Naive thymus-derived CD8-positive, alpha-beta T cell (primary cell): Measurements from ENCODE around the gene MAEA. TPM values are rescaled to one million over a fixed set of nuclear protein-coding genes. Genes with fewer than 3 reads are reported as not detected.
A peak's percentile ranks its signal among the peaks of the same experiment; 100 is the strongest.
"Not testable (repeated sequence)": the region's sequence is repeated elsewhere in the genome, so short reads cannot be mapped to it uniquely, and the experiment has no call there.

Experiments used
- ATAC-seq, 2 donors: fragments of 150-1000 bp; cut with Tn5 transposase in 1 of 2; sonication (Bioruptor Pico), chemical (Tn5 transposase) in 1 of 2; 1 replicate in 1 of 2; 2 replicates in 1 of 2; pipeline ENCODE4 v1.10.0; 2021; ENCODE audit warnings: mild to moderate bottlenecking in 2 of 2, moderate library complexity in 2 of 2
- POLR2A ChIA-PET: fragments of 350-600 bp; sonication (Branson Sonifier 250); formaldehyde crosslinking; loops from one replicate; lab custom pipeline; 2021; ENCODE audit warnings: antibody characterized with exemption; lab: Charles Lee
- DNase-seq, 10 donors: peaks; one replicate each; pipeline versions ENCODE4 v3.0.0 to v3.0.0-alpha.2; 2020 to 2022
- H3K27ac Mint-ChIP-seq, 10 donors: one replicate each; pipeline ENCODE4 v1.8.0; 2020 to 2022; ENCODE audit warnings: mild to moderate bottlenecking in 10 of 10, mixed read lengths in 10 of 10, moderate library complexity in 4 of 10, inconsistent platforms in 1 of 10
- H3K27me3 Mint-ChIP-seq, 5 donors: one replicate each; pipeline ENCODE4 v1.8.0; 2021 to 2022; ENCODE audit warnings: mixed read lengths in 5 of 5
- H3K36me3 Mint-ChIP-seq, 3 donors: one replicate each; pipeline ENCODE4 v1.8.0; 2020 to 2022; ENCODE audit warnings: mixed read lengths in 3 of 3, mild to moderate bottlenecking in 2 of 3, inconsistent platforms in 1 of 3
- H3K4me1 Mint-ChIP-seq, 4 donors: one replicate each; pipeline ENCODE4 v1.8.0; 2021 to 2022; ENCODE audit warnings: mixed read lengths in 4 of 4
- H3K4me3 Mint-ChIP-seq, 10 donors: one replicate each; pipeline ENCODE4 v1.8.0; 2020 to 2022; ENCODE audit warnings: mild to moderate bottlenecking in 10 of 10, mixed read lengths in 10 of 10, moderate library complexity in 6 of 10, inconsistent platforms in 1 of 10
- H3K9me3 Mint-ChIP-seq, 9 donors: one replicate each; pipeline ENCODE4 v1.8.0; 2020 to 2022; ENCODE audit warnings: mixed read lengths in 9 of 9, mild to moderate bottlenecking in 3 of 9, inconsistent platforms in 1 of 9, moderate library complexity in 1 of 9
- polyA plus RNA-seq, 3 donors: library from polyadenylated mRNA; unstranded; fragments of 300-500 nt; fragmentation: Illumina TruSeq; gene quantifications; one replicate each; pipeline ENCODE4 v1.2.3, GENCODE V29; 2021
- total RNA-seq, 8 experiments: library from RNA in 2 of 8; stranded (reverse) in 2 of 8; gene quantifications; one replicate each; pipeline ENCODE4 v1.2.3 and lab custom pipeline; 2021 to 2026

MAEA gene
- total and polyA plus RNA-seq, 5 experiments from 2014 or later = 56.7 to 112 (median 75.1) TPM

GRCh38 chr4:1371176-1372165 lies 81.8 kb downstream of the MAEA start:
- ATAC-seq = no peak
- peaks cover 0 to 8% (median 0%) of the 10 kb centered on the region in 4 donors for H3K4me1 Mint-ChIP-seq
- H3K27ac Mint-ChIP-seq = peak overlapping the region in 1 of 10 donors; percentile 31
- no peaks in the 10 kb centered on the region for H3K27me3 Mint-ChIP-seq
- H3K4me3 Mint-ChIP-seq = no peak overlapping the region
- H3K36me3 Mint-ChIP-seq = peaks cover 0 to 41% (median 10%) of the 10 kb centered on the region in 3 donors
- DNase-seq = no peak
- POLR2A ChIA-PET = no interaction called here
- H3K9me3 Mint-ChIP-seq = no peaks in the 10 kb centered on the region

- peaks cover 0 to 40% (median 10%) of the 10 kb centered on the region in 3 donors for H3K36me3 Mint-ChIP-seq
- H3K27ac Mint-ChIP-seq = peak overlapping the region in 1 of 10 donors; percentile 52
- H3K4me1 Mint-ChIP-seq, DNase-seq, H3K9me3 Mint-ChIP-seq, POLR2A ChIA-PET, H3K4me3 Mint-ChIP-seq, H3K27me3 Mint-ChIP-seq, ATAC-seq: not testable (repeated sequence)
Measured at GRCh38 chr4:1372576-1372975, 82.9 kb downstream of the MAEA start.

DNA sequence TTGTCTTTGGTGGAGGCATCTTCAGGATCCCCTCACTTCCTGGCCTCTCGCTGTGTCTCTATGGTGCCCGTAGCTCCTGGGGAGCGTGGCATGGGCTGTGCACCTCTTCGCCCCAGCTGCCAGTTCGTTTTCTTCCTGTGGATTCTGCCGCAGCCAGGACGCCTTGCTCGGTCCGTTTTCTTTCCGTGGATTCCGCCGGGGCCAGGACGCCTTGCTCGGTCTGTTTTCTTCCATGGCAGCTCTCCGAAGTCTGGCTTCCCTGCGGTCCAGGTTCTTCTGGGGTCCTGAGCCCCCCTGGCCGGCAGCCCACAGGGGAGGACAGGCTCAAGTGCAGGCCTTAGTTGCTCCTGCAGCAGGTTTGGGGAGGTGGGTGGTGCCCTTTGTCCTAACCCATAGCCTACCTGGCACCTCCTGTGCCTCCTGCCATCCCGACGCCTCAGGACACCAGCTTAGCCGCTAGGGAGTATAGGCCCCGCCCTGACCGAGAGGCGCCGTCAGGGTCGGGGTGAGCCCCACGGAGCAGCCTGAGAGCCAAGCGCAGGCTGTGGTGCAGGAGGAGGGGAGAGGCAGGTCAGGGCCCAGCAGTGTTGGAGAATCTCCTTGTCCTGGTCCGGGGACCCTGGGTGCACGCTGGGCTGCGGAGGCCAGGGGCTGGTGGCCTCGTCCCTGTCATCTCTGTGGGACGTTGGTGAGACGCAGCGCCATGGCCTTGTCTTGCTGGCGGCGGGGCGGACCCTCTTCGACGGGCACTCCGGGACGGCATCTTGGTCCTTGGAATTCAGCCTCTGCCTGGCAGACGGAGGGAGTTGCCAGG lies 84.4 kb downstream of the MAEA start:
- Mint-ChIP-seq H3K27ac (peak overlapping the region in 1 of 10 donors; percentile 16), H3K4me1 (peaks cover 0 to 8% (median 0%) of the 10 kb centered on the region in 4 donors), H3K4me3 (no peak overlapping the region), H3K36me3 (peaks cover 0 to 38% (median 10%) of the 10 kb centered on the region in 3 donors), H3K27me3 (no peaks in the 10 kb centered on the region), H3K9me3 (no peaks in the 10 kb centered on the region)
- POLR2A ChIA-PET = no interaction called here
- no peak for ATAC-seq
- peak in 1 of 10 donors; percentile 55 for DNase-seq

- Mint-ChIP-seq H3K27ac (no peak overlapping the region), H3K27me3 (no peaks in the 10 kb centered on the region), H3K9me3 (no peaks in the 10 kb centered on the region), H3K4me3 (no peak overlapping the region), H3K36me3 (peaks cover 0 to 34% (median 10%) of the 10 kb centered on the region in 3 donors), H3K4me1 (peaks cover 0 to 8% (median 0%) of the 10 kb centered on the region in 4 donors)
- DNase-seq = peak in 1 of 10 donors; percentile 30
- POLR2A ChIA-PET = no interaction called here
- no peak for ATAC-seq
Measured at GRCh38 chr4:1374706-1375045, 85.0 kb downstream of the MAEA start.

DNA sequence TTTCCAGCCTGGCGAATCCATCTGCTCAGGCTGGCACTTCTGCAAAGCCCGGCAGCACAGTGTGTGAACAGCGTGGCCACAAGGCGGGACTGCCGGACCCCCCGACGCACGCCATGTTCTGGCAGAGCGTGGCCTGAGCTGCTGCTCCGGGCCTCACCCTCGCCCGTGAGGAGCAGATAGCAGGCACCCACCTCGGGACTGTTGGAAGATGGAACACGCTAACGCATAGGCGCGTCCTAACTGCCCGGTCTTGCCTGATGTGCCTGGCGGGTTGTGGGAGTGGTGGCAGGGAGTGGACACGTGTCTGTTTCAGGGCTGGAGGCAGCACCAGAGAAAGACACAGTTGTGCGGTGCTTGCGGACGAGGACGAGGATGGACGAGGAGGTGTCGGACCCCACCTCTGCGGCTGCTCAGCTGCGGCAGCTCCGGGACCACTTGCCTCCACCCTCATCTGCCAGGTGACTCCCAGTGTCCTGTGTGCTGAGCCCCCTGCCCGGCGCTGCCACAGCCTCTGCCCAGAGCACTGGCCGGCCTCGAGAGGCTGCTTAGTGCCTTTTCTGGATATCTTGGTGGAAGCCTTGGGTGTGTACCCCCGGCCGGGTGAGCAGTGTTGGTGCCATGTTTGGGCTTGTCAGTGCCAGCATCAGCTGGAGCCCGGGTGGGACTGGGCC lies 85.5 kb downstream of the MAEA start:
- no peak overlapping the region for H3K27ac Mint-ChIP-seq
- H3K4me1 Mint-ChIP-seq = peaks cover 0 to 8% (median 0%) of the 10 kb centered on the region in 4 donors
- no peaks in the 10 kb centered on the region for H3K27me3 Mint-ChIP-seq
- H3K36me3 Mint-ChIP-seq = peaks cover 0 to 31% (median 10%) of the 10 kb centered on the region in 3 donors
- DNase-seq (no peak), ATAC-seq (no peak)
- no peak overlapping the region for H3K4me3 Mint-ChIP-seq
- no peaks in the 10 kb centered on the region for H3K9me3 Mint-ChIP-seq
- POLR2A ChIA-PET = no interaction called here

DNA sequence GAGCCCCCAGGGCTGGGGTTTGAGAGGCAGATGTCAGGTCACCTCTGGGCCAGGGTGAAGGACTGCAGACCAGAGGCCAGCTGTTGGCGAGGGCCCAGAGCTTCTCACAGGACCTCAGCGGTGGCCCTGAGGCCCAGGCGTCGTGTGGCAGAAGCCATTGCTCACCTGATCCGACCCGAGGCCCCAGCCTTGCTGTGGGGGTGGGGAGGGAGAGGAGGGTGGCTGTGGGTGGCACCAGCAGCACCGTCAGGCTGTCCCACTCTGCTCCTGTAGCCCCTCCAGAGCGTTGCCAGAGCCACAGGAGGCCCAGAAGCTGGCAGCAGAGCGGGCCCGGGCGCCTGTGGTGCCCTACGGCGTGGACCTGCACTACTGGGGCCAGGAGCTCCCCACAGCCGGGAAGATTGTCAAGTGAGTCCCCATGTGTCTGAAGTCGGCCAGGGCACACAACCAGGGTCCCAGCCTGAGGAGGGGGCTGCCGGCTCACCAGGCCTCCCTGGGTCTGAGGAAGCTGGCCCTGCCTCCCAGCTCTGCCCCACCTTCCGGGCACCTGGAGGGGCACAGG lies 86.2 kb downstream of the MAEA start:
- POLR2A ChIA-PET = interaction anchor here (0.5 kb wide), 1 partner anchor 201 kb away, joined by 3 read pairs; no protein-coding TSS in a partner anchor
- H3K4me1 Mint-ChIP-seq = peaks cover 0 to 8% (median 0%) of the 10 kb centered on the region in 4 donors
- no peaks in the 10 kb centered on the region for H3K27me3 Mint-ChIP-seq
- H3K9me3 Mint-ChIP-seq = no peaks in the 10 kb centered on the region
- H3K27ac Mint-ChIP-seq = no peak overlapping the region
- no peak overlapping the region for H3K4me3 Mint-ChIP-seq
- H3K36me3 Mint-ChIP-seq = peaks cover 0 to 30% (median 10%) of the 10 kb centered on the region in 3 donors
- ATAC-seq (no peak), DNase-seq (peak in 1 of 10 donors; percentile 52)

GRCh38 chr4:1376391-1376840 lies 86.7 kb downstream of the MAEA start:
- ATAC-seq (no peak), DNase-seq (no peak)
- H3K4me1 Mint-ChIP-seq = peaks cover 0 to 5% (median 0%) of the 10 kb centered on the region in 4 donors
- POLR2A ChIA-PET = interaction anchor here (0.5 kb wide), 1 partner anchor 202 kb away, joined by 3 read pairs; no protein-coding TSS in a partner anchor
- H3K4me3 Mint-ChIP-seq = no peak overlapping the region
- no peak overlapping the region for H3K27ac Mint-ChIP-seq
- no peaks in the 10 kb centered on the region for H3K9me3 Mint-ChIP-seq
- no peaks in the 10 kb centered on the region for H3K27me3 Mint-ChIP-seq
- H3K36me3 Mint-ChIP-seq = peaks cover 0 to 26% (median 7%) of the 10 kb centered on the region in 3 donors

DNA sequence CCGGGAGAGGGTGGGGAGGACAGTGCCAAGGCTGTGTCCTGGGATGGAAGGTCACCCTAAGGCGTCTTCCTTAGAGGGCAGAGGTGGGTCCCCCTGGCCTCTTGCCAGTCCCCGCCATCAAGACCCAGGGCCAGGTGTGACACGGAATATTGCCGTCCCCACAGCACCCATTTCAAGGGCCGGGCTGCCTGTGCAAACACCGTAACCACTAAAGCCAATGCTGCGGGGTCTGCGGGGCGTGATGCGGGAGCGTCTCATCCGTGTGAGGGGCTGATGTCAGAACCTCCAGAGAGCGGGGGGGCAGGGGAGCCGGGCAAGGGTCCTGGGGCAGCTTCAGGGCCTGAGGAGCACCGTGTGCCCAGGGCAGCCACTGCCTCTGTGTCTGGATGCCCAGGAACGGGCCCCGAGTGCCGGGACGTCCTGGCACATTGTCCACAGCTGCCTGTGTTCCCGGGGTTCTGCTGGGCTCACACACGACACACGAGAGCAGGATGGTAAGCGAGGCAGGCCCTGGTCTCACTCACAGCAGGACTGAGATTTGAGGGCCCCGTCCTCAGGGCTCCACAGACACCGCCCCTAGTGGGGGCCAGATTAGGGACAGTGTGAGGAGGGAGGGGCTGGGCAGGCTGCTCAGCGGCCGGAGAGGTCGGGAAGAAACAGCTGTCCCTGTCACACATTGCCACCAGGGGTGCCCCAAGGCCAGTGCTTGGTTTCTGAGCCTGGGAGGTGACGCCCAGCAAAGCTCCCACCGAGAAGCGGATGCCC lies 87.3 kb downstream of the MAEA start:
- no peak for ATAC-seq
- peak in 1 of 10 donors; percentile 52 for DNase-seq
- no peak overlapping the region for H3K4me3 Mint-ChIP-seq
- no peaks in the 10 kb centered on the region for H3K27me3 Mint-ChIP-seq
- peaks cover 0 to 24% (median 3%) of the 10 kb centered on the region in 3 donors for H3K36me3 Mint-ChIP-seq
- H3K4me1 Mint-ChIP-seq = peaks cover 0 to 5% (median 0%) of the 10 kb centered on the region in 4 donors
- POLR2A ChIA-PET = no interaction called here
- H3K27ac Mint-ChIP-seq = peak overlapping the region in 1 of 10 donors; percentile 37
- no peaks in the 10 kb centered on the region for H3K9me3 Mint-ChIP-seq

GRCh38 chr4:1377606-1378261 lies 88.0 kb downstream of the MAEA start:
- DNase-seq (no peak), ATAC-seq (no peak)
- Mint-ChIP-seq H3K4me3 (no peak overlapping the region), H3K9me3 (no peaks in the 10 kb centered on the region), H3K4me1 (peaks cover 0 to 4% (median 0%) of the 10 kb centered on the region in 4 donors), H3K27ac (no peak overlapping the region), H3K36me3 (peaks cover 0 to 18% (median 5%) of the 10 kb centered on the region in 3 donors), H3K27me3 (no peaks in the 10 kb centered on the region)
- POLR2A ChIA-PET = no interaction called here

DNA sequence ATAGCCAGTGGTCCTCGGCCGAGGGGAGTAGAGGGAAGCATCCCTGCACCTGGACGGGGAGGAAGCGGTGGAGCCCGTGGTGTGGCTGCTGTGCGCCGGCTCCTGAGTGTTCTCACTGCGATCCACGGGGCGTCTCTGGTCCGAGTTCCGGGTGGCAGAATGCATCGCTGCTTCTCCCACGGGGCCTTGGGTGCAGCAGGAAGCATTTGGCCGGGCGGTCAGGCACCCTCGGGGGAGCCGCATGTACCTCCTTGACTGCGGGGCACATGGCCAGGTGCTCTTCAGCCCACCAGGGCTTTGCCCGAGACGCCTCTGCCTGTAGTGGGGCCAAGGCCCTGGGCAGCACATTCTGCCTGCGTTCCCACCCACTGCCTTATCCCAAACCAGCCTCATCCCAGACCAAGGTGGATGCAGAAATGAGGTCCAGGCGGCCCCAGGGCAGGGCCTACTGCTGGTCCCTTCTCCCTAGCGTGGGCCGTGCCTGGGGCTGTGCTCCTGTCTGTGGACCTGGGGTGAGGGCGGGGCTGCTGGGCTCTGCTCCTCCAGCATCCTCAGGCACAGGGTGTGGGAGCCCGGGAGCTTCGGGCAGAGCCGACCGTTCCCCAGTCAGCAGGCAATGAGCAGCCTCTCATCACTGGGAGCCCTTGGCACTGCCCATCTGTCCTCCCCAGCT lies 89.0 kb downstream of the MAEA start:
- no peak overlapping the region for H3K4me3 Mint-ChIP-seq
- no peak overlapping the region for H3K27ac Mint-ChIP-seq
- peaks cover 0 to 3% (median 0%) of the 10 kb centered on the region in 4 donors for H3K4me1 Mint-ChIP-seq
- POLR2A ChIA-PET = no interaction called here
- peak in 1 of 10 donors; percentile 48 for DNase-seq
- H3K27me3 Mint-ChIP-seq = no peaks in the 10 kb centered on the region
- no peaks in the 10 kb centered on the region for H3K9me3 Mint-ChIP-seq
- H3K36me3 Mint-ChIP-seq = peaks cover 0 to 11% (median 3%) of the 10 kb centered on the region in 3 donors
- no peak for ATAC-seq
